Measurements from ENCODE around the gene CPLX3.

CPLX3 gene

GRCh38 chr15:74788683-74789151 lies 37.7 kb upstream of the CPLX3 start:
- peak; percentile 65 for DNase-seq

- DNase-seq = peak; percentile 48
These were observed 37.2 kb upstream of the CPLX3 start for GRCh38 chr15:74789171-74789631.

- DNase-seq = no peak
These were observed 36.7 kb upstream of the CPLX3 start for GRCh38 chr15:74789741-74790079.

GRCh38 chr15:74790080-74790916 lies 36.1 kb upstream of the CPLX3 start:
- peak; percentile 80 for DNase-seq

GRCh38 chr15:74791007-74791406 lies 35.4 kb upstream of the CPLX3 start:
- no peak for DNase-seq

GRCh38 chr15:74791667-74792066 lies 34.8 kb upstream of the CPLX3 start:
- no peak for DNase-seq

GRCh38 chr15:74792227-74793016 lies 34.0 kb upstream of the CPLX3 start:
- DNase-seq = no peak

GRCh38 chr15:74793135-74794028 lies 33.0 kb upstream of the CPLX3 start:
- peak; percentile 77 for DNase-seq

GRCh38 chr15:74794248-74794969 lies 32.0 kb upstream of the CPLX3 start:
- no peak for DNase-seq

GRCh38 chr15:74794970-74795349 lies 31.5 kb upstream of the CPLX3 start:
- no peak for DNase-seq

- no peak for DNase-seq
These were observed 30.3 kb upstream of the CPLX3 start for GRCh38 chr15:74795966-74796625.

GRCh38 chr15:74798388-74799254 lies 27.8 kb upstream of the CPLX3 start:
- no peak for DNase-seq

- DNase-seq = peak; percentile 58
These were observed 27.1 kb upstream of the CPLX3 start for GRCh38 chr15:74799255-74799855.

GRCh38 chr15:74799856-74800558 lies 26.4 kb upstream of the CPLX3 start:
- peak; percentile 88 for DNase-seq

GRCh38 chr15:74800559-74801094 lies 25.8 kb upstream of the CPLX3 start:
- DNase-seq = no peak

GRCh38 chr15:74801311-74801997 lies 25.0 kb upstream of the CPLX3 start:
- no peak for DNase-seq

- DNase-seq = no peak
These were observed 24.1 kb upstream of the CPLX3 start for GRCh38 chr15:74802290-74802689.

- DNase-seq = no peak
These were observed 23.5 kb upstream of the CPLX3 start for GRCh38 chr15:74802862-74803447.

Data from hematopoietic multipotent progenitor cell treated with erythropoietin and hydrocortisone succinate and interleukin-3 and kit ligand, for 6 days (in vitro differentiated cells).